BLaER1 treated with 17β-estradiol and CSF1 and Interleukin-3, amounts not matched to agents 10 nM and 100 nM (cell line): ENCODE results near the gene HELZ2.
A peak's percentile ranks its signal among the peaks of the same experiment; 100 is the strongest.

Experiments used
- H3K27ac ChIP-seq, 11 experiments: shearing (Covaris generic); formaldehyde crosslinking; 2 replicates each; pipeline ENCODE4 v1.8.1; 2022
- H3K27me3 ChIP-seq, 11 experiments: shearing (Covaris generic); formaldehyde crosslinking; 2 replicates each; pipeline ENCODE4 v1.8.1; 2022
- H3K36me3 ChIP-seq, 11 experiments: shearing (Covaris generic); formaldehyde crosslinking; 2 replicates each; pipeline ENCODE4 v1.8.1; 2022
- H3K4me1 ChIP-seq, 10 experiments: shearing (Covaris generic); formaldehyde crosslinking; 2 replicates each; pipeline ENCODE4 v1.8.1; 2022
- H3K4me2 ChIP-seq, 11 experiments: shearing (Covaris generic); formaldehyde crosslinking; 2 replicates each; pipeline ENCODE4 v1.8.1; 2022
- H3K4me3 ChIP-seq, 10 experiments: shearing (Covaris generic); formaldehyde crosslinking; 2 replicates each; pipeline ENCODE4 v1.8.1; 2022
- H3K9ac ChIP-seq, 11 experiments: shearing (Covaris generic); formaldehyde crosslinking; 2 replicates each; pipeline ENCODE4 v1.8.1; 2022
- H3K9me3 ChIP-seq, 11 experiments: shearing (Covaris generic); formaldehyde crosslinking; replicated peaks in 1 of 11; 2 replicates each; pipeline ENCODE4 v1.8.1; 2022
- H4K20me1 ChIP-seq, 11 experiments: shearing (Covaris generic); formaldehyde crosslinking; 2 replicates each; pipeline ENCODE4 v1.8.1; 2022
- Cebpa-rat ChIP-seq, 11 experiments: shearing (Covaris generic); IDR thresholded peaks; 2 replicates each; pipeline ENCODE4 v1.8.1; 2022

HELZ2 gene

GRCh38 chr20:63594043-63594561 lies 20.1 kb upstream of the HELZ2 start:
- H4K20me1 ChIP-seq, result peaks cover 0 to 94% (median 33%) of the 10 kb centered on the region in 11 experiments; a peak in 21 of 22 replicates
- peaks cover 80 to 96% (median 92%) of the 10 kb centered on the region in 11 experiments for H3K36me3 ChIP-seq
- H3K4me1 ChIP-seq, result peaks cover 0 to 20% (median 15%) of the 10 kb centered on the region in 10 experiments; a peak in 18 of 20 replicates
- H3K4me2 ChIP-seq, result no peak overlapping the region
- H3K27ac ChIP-seq, result no peak overlapping the region
- no peak overlapping the region for H3K4me3 ChIP-seq
- H3K27me3 ChIP-seq, result no peaks in the 10 kb centered on the region
- no peaks in the 10 kb centered on the region for H3K9me3 ChIP-seq
- TF ChIP-seq Cebpa-rat (IDR thresholded peaks at IDR 0.05), result no peak
- H3K9ac ChIP-seq, result no peak overlapping the region

DNA sequence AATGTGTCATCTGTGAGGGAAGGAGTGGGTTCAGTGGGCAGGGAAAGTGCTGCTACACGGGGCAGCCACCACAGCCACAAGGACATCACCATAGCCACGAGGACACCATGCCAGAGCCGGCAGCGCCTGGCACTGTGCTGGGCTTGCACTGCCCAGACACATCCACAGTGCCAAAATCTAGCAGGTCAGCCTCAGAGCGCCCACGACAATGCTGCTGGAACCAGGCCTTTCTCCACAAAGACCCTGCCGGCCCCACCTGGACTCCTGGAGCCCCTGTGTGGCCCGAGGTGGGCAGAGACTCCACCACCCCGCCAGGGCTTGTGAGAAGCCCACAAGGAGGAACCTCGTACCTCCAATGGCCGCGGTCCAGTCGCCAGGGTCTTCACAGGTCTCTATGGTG lies 18.6 kb upstream of the HELZ2 start:
- no peak for TF ChIP-seq Cebpa-rat (IDR thresholded peaks at IDR 0.05)
- Histone ChIP-seq H3K9ac (no peak overlapping the region), H3K4me1 (peaks cover 14 to 34% (median 30%) of the 10 kb centered on the region in 10 experiments), H3K4me2 (no peak overlapping the region), H3K27ac (no peak overlapping the region), H3K9me3 (no peaks in the 10 kb centered on the region), H3K36me3 (peaks cover 70 to 82% (median 78%) of the 10 kb centered on the region in 11 experiments), H3K4me3 (no peak overlapping the region), H3K27me3 (no peaks in the 10 kb centered on the region), H4K20me1 (peaks cover 5 to 94% (median 35%) of the 10 kb centered on the region in 11 experiments; a peak in 20 of 22 replicates)

GRCh38 chr20:63591786-63592355 lies 17.8 kb upstream of the HELZ2 start:
- TF ChIP-seq Cebpa-rat (IDR thresholded peaks at IDR 0.05), result no peak
- H3K27ac ChIP-seq, result no peak overlapping the region
- H3K9ac ChIP-seq, result no peak overlapping the region
- H3K4me2 ChIP-seq, result no peak overlapping the region
- no peaks in the 10 kb centered on the region for H3K9me3 ChIP-seq
- H3K27me3 ChIP-seq, result no peaks in the 10 kb centered on the region
- H3K4me3 ChIP-seq, result no peak overlapping the region
- H4K20me1 ChIP-seq, result peaks cover 5 to 95% (median 42%) of the 10 kb centered on the region in 11 experiments; a peak in 20 of 22 replicates
- peaks cover 63 to 78% (median 70%) of the 10 kb centered on the region in 11 experiments for H3K36me3 ChIP-seq
- peaks cover 22 to 42% (median 38%) of the 10 kb centered on the region in 10 experiments for H3K4me1 ChIP-seq

DNA sequence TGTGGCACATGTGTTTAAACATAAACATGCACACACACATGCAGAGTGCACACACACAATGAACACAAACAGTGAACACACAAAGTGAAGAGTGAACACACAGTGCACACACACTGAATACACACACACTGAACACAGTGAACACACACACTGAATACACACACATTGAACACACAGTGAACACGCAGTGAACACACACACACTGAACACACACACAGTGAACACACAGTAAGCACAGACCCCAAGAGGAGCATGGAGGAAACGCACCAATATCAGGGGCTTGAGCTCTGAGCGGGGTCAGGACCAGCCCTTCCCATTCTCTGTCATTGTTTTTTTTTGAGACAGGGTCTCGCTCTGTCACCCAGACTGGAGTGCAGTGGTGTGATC lies 17.1 kb upstream of the HELZ2 start:
- Histone ChIP-seq H3K9ac (no peak overlapping the region), H3K27ac (no peak overlapping the region), H3K36me3 (peaks cover 58 to 74% (median 63%) of the 10 kb centered on the region in 11 experiments), H4K20me1 (peaks cover 5 to 92% (median 39%) of the 10 kb centered on the region in 11 experiments; a peak in 20 of 22 replicates), H3K4me2 (no peak overlapping the region), H3K27me3 (no peaks in the 10 kb centered on the region), H3K4me3 (no peak overlapping the region), H3K4me1 (peaks cover 27 to 49% (median 45%) of the 10 kb centered on the region in 10 experiments), H3K9me3 (no peaks in the 10 kb centered on the region)
- TF ChIP-seq Cebpa-rat (IDR thresholded peaks at IDR 0.05), result no peak

GRCh38 chr20:63590218-63591146 lies 16.4 kb upstream of the HELZ2 start:
- Histone ChIP-seq H3K36me3 (peaks cover 51 to 67% (median 56%) of the 10 kb centered on the region in 11 experiments), H3K27me3 (no peaks in the 10 kb centered on the region)
- no peak for TF ChIP-seq Cebpa-rat (IDR thresholded peaks at IDR 0.05)

DNA sequence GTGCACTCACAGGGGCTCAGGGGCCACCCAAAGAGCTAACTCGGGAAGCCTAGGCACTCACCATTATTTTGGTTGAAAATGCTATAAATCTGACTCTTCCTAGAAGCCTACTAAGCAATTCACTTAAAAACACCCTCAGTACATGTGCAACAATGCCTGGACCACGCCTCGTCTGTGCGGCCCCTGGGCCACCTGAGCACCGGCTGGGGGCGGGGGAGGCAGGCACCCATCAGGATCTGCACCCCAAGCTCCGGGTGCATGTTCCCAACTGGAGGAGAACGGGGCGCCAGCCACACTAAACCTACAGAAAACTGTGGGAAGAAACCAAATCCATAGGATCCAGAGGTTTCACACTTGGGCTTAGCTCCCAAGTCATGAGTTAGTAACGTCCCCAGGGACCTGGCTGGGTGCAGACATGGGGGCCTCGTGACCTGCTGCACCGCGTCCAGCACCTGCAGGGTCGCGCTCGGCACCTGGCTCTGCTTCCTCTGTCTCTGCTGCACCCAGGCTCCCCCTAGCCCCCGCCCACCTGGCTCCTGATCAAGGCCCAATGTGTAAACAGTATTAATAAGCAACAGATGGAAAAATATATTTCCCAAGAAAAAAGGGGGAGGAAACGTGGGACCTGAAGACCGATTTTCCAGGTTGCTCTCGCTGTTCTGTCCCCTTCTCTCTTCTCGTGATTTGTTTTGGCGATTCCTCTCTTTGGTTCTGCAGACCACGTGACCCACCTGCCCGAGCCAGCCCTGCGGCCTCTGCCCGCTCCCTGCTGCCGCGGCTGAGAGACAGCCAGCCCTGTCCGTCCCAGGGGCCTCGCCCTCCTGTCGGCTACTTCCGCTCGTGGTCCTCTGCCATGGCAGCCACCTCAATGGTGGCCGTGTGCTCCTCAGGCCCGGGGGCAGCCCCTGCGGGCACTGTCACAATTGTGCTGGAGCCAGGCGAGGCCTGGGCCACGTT lies 15.5 kb upstream of the HELZ2 start:
- Histone ChIP-seq H3K9ac (peak overlapping the region in 8 of 11 experiments; percentile 40 to 70 (median 66); a peak in 11 of 22 replicates), H4K20me1 (peaks cover 5 to 81% (median 37%) of the 10 kb centered on the region in 11 experiments; a peak in 20 of 22 replicates), H3K27ac (peak overlapping the region in 8 of 11 experiments; percentile 67 to 83 (median 76); a peak in 15 of 22 replicates), H3K36me3 (peaks cover 46 to 64% (median 52%) of the 10 kb centered on the region in 11 experiments), H3K27me3 (peaks cover 0 to 4% (median 0%) of the 10 kb centered on the region in 11 experiments; a peak in 4 of 22 replicates), H3K4me2 (peak overlapping the region; percentile 77 to 98 (median 94); a peak in 21 of 22 replicates), H3K9me3 (no peaks in the 10 kb centered on the region), H3K4me1 (peaks cover 27 to 65% (median 61%) of the 10 kb centered on the region in 10 experiments), H3K4me3 (peak overlapping the region in 1 of 10 experiments; percentile 2; a peak in 1 of 20 replicates)
- no peak for TF ChIP-seq Cebpa-rat (IDR thresholded peaks at IDR 0.05)

More at GRCh38 chr20:63590218-63591146, 16.4 kb upstream of the HELZ2 start:
- peak overlapping the region in 8 of 11 experiments; percentile 77 to 98 (median 94); a peak in 16 of 22 replicates for H3K4me2 ChIP-seq
- no peak overlapping the region for H3K9ac ChIP-seq
- H3K27ac ChIP-seq, result no peak overlapping the region
- peaks cover 27 to 56% (median 51%) of the 10 kb centered on the region in 10 experiments for H3K4me1 ChIP-seq
- H3K9me3 ChIP-seq, result no peaks in the 10 kb centered on the region
- peaks cover 5 to 86% (median 37%) of the 10 kb centered on the region in 11 experiments; a peak in 20 of 22 replicates for H4K20me1 ChIP-seq
- H3K4me3 ChIP-seq, result no peak overlapping the region

GRCh38 chr20:63588641-63589041 lies 14.6 kb upstream of the HELZ2 start:
- H3K4me2 ChIP-seq, result peak overlapping the region; percentile 77 to 98 (median 94)
- peaks cover 40 to 55% (median 45%) of the 10 kb centered on the region in 11 experiments for H3K36me3 ChIP-seq
- no peak for TF ChIP-seq Cebpa-rat (IDR thresholded peaks at IDR 0.05)
- H3K9me3 ChIP-seq, result no peaks in the 10 kb centered on the region
- peaks cover 0 to 13% (median 0%) of the 10 kb centered on the region in 11 experiments; a peak in 5 of 22 replicates for H3K27me3 ChIP-seq
- peak overlapping the region; percentile 22 to 83 (median 75); a peak in 20 of 22 replicates for H3K27ac ChIP-seq
- peak overlapping the region; percentile 40 to 70 (median 65); a peak in 20 of 22 replicates for H3K9ac ChIP-seq
- peak overlapping the region in 1 of 10 experiments; percentile 2; a peak in 3 of 20 replicates for H3K4me3 ChIP-seq
- peaks cover 5 to 72% (median 37%) of the 10 kb centered on the region in 11 experiments; a peak in 20 of 22 replicates for H4K20me1 ChIP-seq
- peaks cover 27 to 71% (median 70%) of the 10 kb centered on the region in 10 experiments for H3K4me1 ChIP-seq
